BLaER1 (cell line): ENCODE results near the gene PRLH.
"Not testable (repeated sequence)": the region's sequence is repeated elsewhere in the genome, so short reads cannot be mapped to it uniquely, and the experiment has no call there.

ENCODE experiments used
- H3K27ac ChIP-seq: shearing (Covaris generic); formaldehyde crosslinking; 2 replicates; pipeline ENCODE4 v1.8.1; 2022
- H3K27me3 ChIP-seq: shearing (Covaris generic); formaldehyde crosslinking; 2 replicates; pipeline ENCODE4 v1.8.1; 2022
- H3K36me3 ChIP-seq: shearing (Covaris generic); formaldehyde crosslinking; 2 replicates; pipeline ENCODE4 v1.8.1; 2022
- H3K4me1 ChIP-seq: shearing (Covaris generic); formaldehyde crosslinking; 2 replicates; pipeline ENCODE4 v1.8.1; 2022
- H3K4me2 ChIP-seq: shearing (Covaris generic); formaldehyde crosslinking; 2 replicates; pipeline ENCODE4 v1.8.1; 2022
- H3K4me3 ChIP-seq: shearing (Covaris generic); formaldehyde crosslinking; 2 replicates; pipeline ENCODE4 v1.8.1; 2022
- H3K9ac ChIP-seq: shearing (Covaris generic); formaldehyde crosslinking; 2 replicates; pipeline ENCODE4 v1.8.1; 2022
- H3K9me3 ChIP-seq: shearing (Covaris generic); formaldehyde crosslinking; 2 replicates; pipeline ENCODE4 v1.8.1; 2022
- H4K20me1 ChIP-seq: shearing (Covaris generic); formaldehyde crosslinking; 2 replicates; pipeline ENCODE4 v1.8.1; 2022
- Cebpa-rat ChIP-seq: shearing (Covaris generic); IDR thresholded peaks from 2 replicates; pipeline ENCODE4 v1.8.1; 2022

PRLH gene

GRCh38 chr2:237590272-237591140, 24.1 kb downstream of the PRLH start, which contains the start of gene RAB17:
Gene RAB17, minus strand, starts transcription at chr2:237590734. Its CDS starts 4,580 bp downstream, at chr2:237586154.
- Histone ChIP-seq H3K4me1 (peaks cover 100% of the 10 kb centered on the region), H3K4me3 (peak within 1 kb of the TSS; percentile 58), H3K27ac (peak within 1 kb of the TSS; percentile 92), H3K27me3 (no peaks in the 10 kb centered on the region), H3K36me3 (peaks cover 55% of the 10 kb centered on the region), H3K4me2 (peak within 1 kb of the TSS; percentile 97), H3K9ac (peak within 1 kb of the TSS; percentile 87; the same call in 1 of the 2 replicates), H3K9me3 (no peaks in the 10 kb centered on the region), H4K20me1 (peaks cover 53% of the 10 kb centered on the region)
- no peak for TF ChIP-seq Cebpa-rat

DNA sequence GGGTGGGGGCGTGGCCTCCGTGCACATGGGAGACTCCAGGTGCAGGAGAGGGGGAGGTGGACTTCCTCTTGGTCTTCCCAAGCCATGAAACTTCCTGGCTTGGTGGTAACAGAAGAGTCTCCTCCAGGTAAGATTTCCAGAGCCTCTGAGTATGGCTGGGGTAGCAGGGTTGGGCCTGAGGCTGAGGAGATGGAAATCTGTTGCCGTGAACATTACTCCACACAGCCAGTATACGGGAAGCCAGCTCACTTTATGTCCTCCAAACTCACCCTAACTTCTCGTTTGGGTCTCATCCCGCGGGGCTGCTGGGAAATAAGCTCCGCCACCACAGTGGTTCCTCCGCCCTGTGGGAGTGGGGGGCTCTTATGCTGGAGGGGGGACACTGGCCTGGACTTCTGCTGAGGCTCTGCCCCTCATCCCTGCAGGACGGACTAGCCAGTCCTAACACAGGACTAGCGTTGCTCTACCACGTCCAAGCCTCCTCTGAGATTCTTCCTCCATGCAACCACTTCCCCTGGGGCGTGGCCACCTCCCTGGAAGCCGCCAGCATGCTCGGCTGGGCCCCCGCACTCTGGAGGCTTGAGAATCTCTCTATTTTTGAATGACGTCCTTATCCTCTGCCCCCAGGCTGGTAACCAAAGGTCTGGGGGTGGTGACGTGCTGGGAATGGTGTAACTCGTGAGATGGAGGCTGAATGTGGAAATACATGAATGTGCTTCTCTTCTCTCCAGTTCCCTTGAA, 24.9 kb downstream of the PRLH start:
- Histone ChIP-seq H3K9ac (peak overlapping the region; percentile 87; the same call in 1 of the 2 replicates), H3K27me3 (no peaks in the 10 kb centered on the region), H3K27ac (peak overlapping the region; percentile 92), H4K20me1 (peaks cover 45% of the 10 kb centered on the region), H3K9me3 (no peaks in the 10 kb centered on the region), H3K4me2 (peak overlapping the region; percentile 97), H3K4me3 (peak overlapping the region; percentile 58), H3K4me1 (peaks cover 100% of the 10 kb centered on the region), H3K36me3 (peaks cover 47% of the 10 kb centered on the region)
- TF ChIP-seq Cebpa-rat = no peak

GRCh38 chr2:237592425-237592980, 26.1 kb downstream of the PRLH start:
- peak overlapping the region; percentile 87 for H3K9ac ChIP-seq
- H3K4me3 ChIP-seq = peak overlapping the region; percentile 70; the same call in 1 of the 2 replicates
- peaks cover 33% of the 10 kb centered on the region for H4K20me1 ChIP-seq
- H3K27ac ChIP-seq = peak overlapping the region; percentile 92
- TF ChIP-seq Cebpa-rat = no peak
- no peaks in the 10 kb centered on the region for H3K9me3 ChIP-seq
- H3K4me2 ChIP-seq = peak overlapping the region; percentile 97
- no peaks in the 10 kb centered on the region for H3K27me3 ChIP-seq
- H3K36me3 ChIP-seq = peaks cover 41% of the 10 kb centered on the region
- peaks cover 100% of the 10 kb centered on the region for H3K4me1 ChIP-seq

- TF ChIP-seq Cebpa-rat = no peak
- Histone ChIP-seq H3K27me3 (no peaks in the 10 kb centered on the region), H3K9ac (peak overlapping the region; percentile 87), H3K4me2 (peak overlapping the region; percentile 97), H3K4me1 (peaks cover 98% of the 10 kb centered on the region), H3K27ac (peak overlapping the region; percentile 92), H3K4me3 (peak overlapping the region; percentile 70), H4K20me1 (peaks cover 28% of the 10 kb centered on the region), H3K9me3 (no peaks in the 10 kb centered on the region), H3K36me3 (peaks cover 36% of the 10 kb centered on the region)
Observed at GRCh38 chr2:237593036-237593435, 26.7 kb downstream of the PRLH start.

DNA sequence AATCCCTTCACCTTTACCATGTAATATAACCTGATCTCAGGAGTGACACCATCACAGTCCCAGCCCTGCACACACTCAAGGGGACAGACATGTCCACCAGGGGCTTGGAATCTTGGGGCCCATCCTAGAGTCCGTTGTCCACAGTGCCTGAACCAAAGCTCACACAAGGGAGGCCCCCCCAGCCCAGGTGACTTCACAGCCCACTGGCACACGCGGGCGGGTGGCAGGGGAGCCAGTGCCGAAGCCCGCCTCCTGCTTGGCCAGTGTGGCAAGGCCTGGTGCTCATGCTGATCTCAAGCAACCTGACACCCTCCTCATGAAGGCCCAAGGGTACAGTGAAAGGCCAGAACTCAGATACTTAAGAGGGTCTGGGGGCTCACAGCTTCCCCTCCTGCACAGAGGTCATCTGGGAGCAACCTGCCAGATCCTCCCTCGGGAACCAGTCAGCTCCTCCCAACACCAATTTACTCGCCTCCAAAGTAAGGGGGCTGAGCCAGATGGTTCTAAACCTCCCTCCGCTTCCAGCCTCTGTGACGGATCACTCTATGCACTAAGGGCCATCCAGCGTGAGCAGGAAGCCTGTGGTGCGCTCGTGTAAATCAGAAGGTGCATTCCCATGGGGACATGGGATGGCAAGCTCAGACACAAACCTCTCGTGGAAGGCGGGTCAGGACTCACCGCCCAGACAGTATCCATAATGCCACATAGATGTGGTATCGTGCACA, 27.4 kb downstream of the PRLH start:
- Histone ChIP-seq H3K4me3 (peak overlapping the region; percentile 70), H3K4me1 (peaks cover 96% of the 10 kb centered on the region), H3K9me3 (no peaks in the 10 kb centered on the region), H3K36me3 (peaks cover 29% of the 10 kb centered on the region), H3K9ac (peak overlapping the region; percentile 87), H3K27me3 (no peaks in the 10 kb centered on the region), H3K4me2 (peak overlapping the region; percentile 97), H4K20me1 (peaks cover 23% of the 10 kb centered on the region), H3K27ac (peak overlapping the region; percentile 92)
- TF ChIP-seq Cebpa-rat = no peak

DNA sequence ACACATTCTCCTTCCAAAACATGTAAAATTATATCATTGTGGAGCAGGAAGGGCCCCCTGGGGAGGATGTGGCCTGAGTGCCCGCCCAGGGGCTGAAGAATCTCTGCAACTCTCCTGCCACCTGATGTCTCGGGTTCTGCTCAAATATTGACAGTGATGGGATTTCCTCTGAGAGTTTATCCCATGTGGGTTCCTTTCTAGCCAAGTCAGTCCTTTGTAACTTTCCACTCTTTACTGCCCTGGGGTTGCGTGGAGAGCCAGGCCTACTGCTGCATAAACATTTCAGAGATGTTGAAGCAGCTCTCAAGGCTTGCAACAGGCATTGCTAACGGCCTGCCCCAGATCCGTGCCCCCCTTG, 28.1 kb downstream of the PRLH start:
- Histone ChIP-seq H3K9ac (peak overlapping the region; percentile 87), H3K27ac (peak overlapping the region; percentile 92), H3K9me3 (no peaks in the 10 kb centered on the region), H3K36me3 (peaks cover 24% of the 10 kb centered on the region; the same call in 1 of the 2 replicates), H3K27me3 (no peaks in the 10 kb centered on the region), H4K20me1 (peaks cover 17% of the 10 kb centered on the region), H3K4me3 (peak overlapping the region; percentile 70), H3K4me1 (peaks cover 96% of the 10 kb centered on the region), H3K4me2 (peak overlapping the region; percentile 97)
- TF ChIP-seq Cebpa-rat = no peak

- peak overlapping the region; percentile 97 for H3K4me2 ChIP-seq
- H3K27me3 ChIP-seq, H4K20me1 ChIP-seq, H3K9me3 ChIP-seq: not testable (repeated sequence)
- H3K27ac ChIP-seq = peak overlapping the region; percentile 92
- peak overlapping the region; percentile 70 for H3K4me3 ChIP-seq
- 0 out of 2 replicates have a peak, but pooled peaks cover 11% of the 10 kb centered on the region for H3K36me3 ChIP-seq
- H3K9ac ChIP-seq = peak overlapping the region; percentile 87
- H3K4me1 ChIP-seq = peaks cover 96% of the 10 kb centered on the region
Observed at GRCh38 chr2:237595829-237596519, 29.6 kb downstream of the PRLH start.

DNA sequence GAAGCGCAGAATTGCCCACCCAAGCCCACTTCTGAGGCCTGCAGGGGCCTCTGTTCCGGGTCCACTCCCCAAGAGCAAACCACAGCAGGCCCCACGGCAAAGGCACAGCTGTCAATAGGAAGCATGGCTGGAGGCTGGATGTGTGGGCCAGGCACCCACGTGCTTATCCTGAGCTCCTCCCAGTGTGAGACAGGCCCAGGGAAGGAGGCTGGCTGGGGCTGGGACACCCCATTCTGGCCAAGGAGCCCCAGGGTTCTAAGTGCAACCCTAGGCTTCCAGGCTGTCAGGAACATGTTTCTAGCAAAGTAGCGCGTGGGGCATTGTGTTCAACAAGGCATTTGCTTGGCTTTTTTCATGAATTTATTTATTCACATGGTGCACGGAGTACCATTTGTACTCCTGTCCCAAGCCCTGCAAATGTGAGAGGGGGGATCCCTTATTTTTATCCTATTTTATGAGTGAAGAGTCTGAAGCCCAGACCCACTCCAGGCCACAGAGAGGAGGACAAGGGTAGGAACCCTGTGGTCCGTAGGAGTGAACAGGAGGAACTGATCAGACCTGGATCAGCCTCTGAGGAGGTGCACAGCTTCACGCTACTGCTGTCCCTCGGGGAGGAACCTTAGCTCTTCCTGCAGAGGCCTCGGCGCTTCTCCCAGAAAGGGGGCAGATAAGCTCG, 30.3 kb downstream of the PRLH start:
- H3K9ac ChIP-seq = peak overlapping the region; percentile 87

More for the DNA sequence above, 30.3 kb downstream of the PRLH start:
- H3K27ac ChIP-seq = peak overlapping the region; percentile 92
- H3K27me3 ChIP-seq = no peaks in the 10 kb centered on the region
- H3K36me3 ChIP-seq = 0 out of 2 replicates have a peak, but pooled peaks cover 11% of the 10 kb centered on the region
- H3K4me2 ChIP-seq = peak overlapping the region; percentile 97
- H3K4me1 ChIP-seq = peaks cover 96% of the 10 kb centered on the region
- H4K20me1 ChIP-seq = no peaks in the 10 kb centered on the region
- peak overlapping the region; percentile 70 for H3K4me3 ChIP-seq
- H3K9me3 ChIP-seq = no peaks in the 10 kb centered on the region
- TF ChIP-seq Cebpa-rat = no peak
